ENCODE data around the gene UBAC2. TPM values are rescaled to one million over a fixed set of nuclear protein-coding genes. Genes with fewer than 3 reads are reported as not detected.

The UBAC2 gene
- total RNA-seq, 1 donor from 2014 or later = 61.2 TPM

- intact Hi-C loops (cut with DNase I) = no loop called here
- DNase-seq (ENCODE audit: low spot score) = peak; percentile 31
These were observed 214.5 kb downstream of the UBAC2 start for GRCh38 chr13:99415014-99415650.

GRCh38 chr13:99415851-99416331, 215.2 kb downstream of the UBAC2 start:
- intact Hi-C loops (cut with DNase I) = no loop called here
- DNase-seq (ENCODE audit: low spot score) = peak; percentile 47

GRCh38 chr13:99416411-99417121, 215.9 kb downstream of the UBAC2 start:
- DNase-seq (ENCODE audit: low spot score) = peak; percentile 56
- intact Hi-C loops (cut with DNase I) = no loop called here

- peak; percentile 39 for DNase-seq (ENCODE audit: low spot score)
- intact Hi-C loops (cut with DNase I) = no loop called here
These were observed 216.8 kb downstream of the UBAC2 start for GRCh38 chr13:99417201-99418102.

GRCh38 chr13:99418103-99418842, 217.6 kb downstream of the UBAC2 start:
- peak; percentile 38 for DNase-seq (ENCODE audit: low spot score)
- intact Hi-C loops (cut with DNase I) = no loop called here

- intact Hi-C loops (cut with DNase I) = no loop called here
- peak; percentile 64 for DNase-seq (ENCODE audit: low spot score)
These were observed 218.1 kb downstream of the UBAC2 start for GRCh38 chr13:99418843-99419140.

GRCh38 chr13:99419591-99420243, 219.1 kb downstream of the UBAC2 start:
- peak; percentile 43 for DNase-seq (ENCODE audit: low spot score)
- intact Hi-C loops (cut with DNase I) = no loop called here

- DNase-seq (ENCODE audit: low spot score) = peak; percentile 54
- intact Hi-C loops (cut with DNase I) = no loop called here
These were observed 220.6 kb downstream of the UBAC2 start for GRCh38 chr13:99421271-99421670.

- DNase-seq (ENCODE audit: low spot score) = peak; percentile 31
These were observed 221.3 kb downstream of the UBAC2 start for GRCh38 chr13:99421758-99422585.

GRCh38 chr13:99422586-99423220, 222.0 kb downstream of the UBAC2 start:
- no peak for DNase-seq (ENCODE audit: low spot score)
- intact Hi-C loops (cut with DNase I) = no loop called here

More at GRCh38 chr13:99421758-99422585, 221.3 kb downstream of the UBAC2 start:
- intact Hi-C loops (cut with DNase I) = no loop called here

GRCh38 chr13:99425485-99426341, 225.1 kb downstream of the UBAC2 start:
- no peak for DNase-seq (ENCODE audit: low spot score)
- intact Hi-C loops (cut with DNase I) = no loop called here

GRCh38 chr13:99426426-99426825, 225.8 kb downstream of the UBAC2 start:
- DNase-seq (ENCODE audit: low spot score) = no peak
- intact Hi-C loops (cut with DNase I) = no loop called here

GRCh38 chr13:99429670-99430069, 229.0 kb downstream of the UBAC2 start:
- intact Hi-C loops (cut with DNase I) = no loop called here
- no peak for DNase-seq (ENCODE audit: low spot score)

- intact Hi-C loops (cut with DNase I) = no loop called here
- no peak for DNase-seq (ENCODE audit: low spot score)
These were observed 231.4 kb downstream of the UBAC2 start for GRCh38 chr13:99431927-99432608.

- intact Hi-C loops (cut with DNase I) = no loop called here
- peak; percentile 81 for DNase-seq (ENCODE audit: low spot score)
These were observed 232.2 kb downstream of the UBAC2 start for GRCh38 chr13:99432609-99433542.

Measured in cardiac septum (tissue), 1 donor.